Panc1 (cell line): ENCODE data around the gene FGD4. TPM values are rescaled to one million over a fixed set of nuclear protein-coding genes. Genes with fewer than 3 reads are reported as not detected.

Experiments
- ATAC-seq: fragments of 200-7000 bp; cut with Tn5 transposase; 2 replicates; pipeline ENCODE4 v1.9.1; 2020; ENCODE audit warnings: mild to moderate bottlenecking, moderate library complexity
- BruUV-seq: library from RNA; stranded (reverse); fragments of 400-500 nt; replicated peaks from 2 replicates; lab custom pipeline; 2021; lab: Mats Ljungman, UMichigan
- CTCF ChIA-PET: fragments of 300-600 bp; sonication (Branson Sonifier 250); formaldehyde crosslinking; loops from one replicate; lab custom pipeline; 2022; ENCODE audit warnings: antibody characterized with exemption; lab: Charles Lee
- POLR2A ChIA-PET: fragments of 300-600 bp; sonication (Branson Sonifier 250); formaldehyde crosslinking; loops from one replicate; lab custom pipeline; 2022; ENCODE audit warnings: antibody characterized with exemption; lab: Charles Lee
- DNase-seq: peaks from one replicate; pipeline ENCODE4 v3.0.0-alpha.2; 2010; ENCODE audit warnings: low read depth, low spot score
- H3K27ac ChIP-seq: 2 replicates; pipeline ENCODE4 v1.5.1; 2011; ENCODE audit warnings: mild to moderate bottlenecking, low read length, inconsistent platforms
- H3K27me3 ChIP-seq: fragments of 200-500 bp; sonication (Bioruptor generic); 2 replicates; pipeline ENCODE4 v1.6.0; 2014; ENCODE audit warnings: low read length, inconsistent platforms; ENCODE audit not compliant: control insufficient read depth, insufficient read depth
- H3K36me3 ChIP-seq: fragments of 200-500 bp; sonication (Bioruptor generic); 2 replicates; pipeline ENCODE4 v1.5.1; 2014; ENCODE audit warnings: inconsistent platforms, mild to moderate bottlenecking, low read length, moderate library complexity; ENCODE audit not compliant: control insufficient read depth, insufficient read depth
- H3K4me1 ChIP-seq: 2 replicates; pipeline ENCODE4 v1.5.1; 2011; ENCODE audit warnings: inconsistent platforms, mild to moderate bottlenecking, low read length, moderate library complexity; ENCODE audit not compliant: control insufficient read depth, insufficient read depth
- H3K4me3 ChIP-seq, 2 experiments: 2 replicates each; pipeline ENCODE4 v1.5.1; 2011 to 2012; ENCODE audit warnings: low read depth in 2 of 2, low read length in 2 of 2, mild to moderate bottlenecking in 2 of 2, inconsistent platforms in 1 of 2, moderate library complexity in 1 of 2
- H3K9me3 ChIP-seq: fragments of 200-500 bp; sonication (Bioruptor generic); 2 replicates; pipeline ENCODE4 v1.5.1; 2014; ENCODE audit warnings: low read depth, mild to moderate bottlenecking, inconsistent platforms, low read length, moderate library complexity; ENCODE audit not compliant: control insufficient read depth, insufficient read depth
- POLR2AphosphoS5 ChIP-seq: IDR thresholded peaks from 2 replicates; pipeline ENCODE4 v1.6.1; 2012; ENCODE audit warnings: mild to moderate bottlenecking, low read depth, low read length, moderate library complexity
- SIN3A ChIP-seq: IDR thresholded peaks from 2 replicates; pipeline ENCODE4 v1.6.1; 2012; ENCODE audit warnings: low read depth, mild to moderate bottlenecking, low read length, moderate library complexity, borderline replicate concordance; ENCODE audit not compliant: insufficient read depth
- TCF7L2 ChIP-seq: IDR thresholded peaks from 2 replicates; pipeline ENCODE4 v1.6.1; 2011; ENCODE audit warnings: mild to moderate bottlenecking, low read depth, low read length, inconsistent platforms
- in situ Hi-C: cut with HindIII; loops from 2 replicates; pipeline ENCODE4 v1.10.0; 2016; ENCODE audit warnings: low sequenced_read_pairs, low pct_unique_long_range_greater_than_20kb
- intact Hi-C: fragments of 100-400 bp; cut with micrococcal nuclease; formaldehyde crosslinking; loops from one replicate; pipeline ENCODE4 v1.10.0; 2022; ENCODE audit not compliant: unreplicated experiment
- total RNA-seq: library from RNA; stranded (reverse); gene quantifications from one replicate; pipeline ENCODE4 v1.2.1, GENCODE V29; 2021; ENCODE audit not compliant: unreplicated experiment
- TF ChIP-seq, protein P1 (sequence below), 2 experiments: IDR thresholded peaks; 2 replicates each; pipeline ENCODE4 v1.6.1; 2011 to 2012; ENCODE audit warnings: low read depth in 2 of 2, control low read depth in 1 of 2, low read length in 1 of 2, mild to moderate bottlenecking in 1 of 2, moderate library complexity in 1 of 2; ENCODE audit not compliant: insufficient read depth in 1 of 2
- TF ChIP-seq, protein P2 (sequence below): fragments of 450-650 bp; IDR thresholded peaks from 2 replicates; pipeline ENCODE4 v1.5.1; 2017; ENCODE audit warnings: mild to moderate bottlenecking

The FGD4 gene
- total RNA-seq, 1 experiment from 2014 or later: 5.0 TPM

DNA sequence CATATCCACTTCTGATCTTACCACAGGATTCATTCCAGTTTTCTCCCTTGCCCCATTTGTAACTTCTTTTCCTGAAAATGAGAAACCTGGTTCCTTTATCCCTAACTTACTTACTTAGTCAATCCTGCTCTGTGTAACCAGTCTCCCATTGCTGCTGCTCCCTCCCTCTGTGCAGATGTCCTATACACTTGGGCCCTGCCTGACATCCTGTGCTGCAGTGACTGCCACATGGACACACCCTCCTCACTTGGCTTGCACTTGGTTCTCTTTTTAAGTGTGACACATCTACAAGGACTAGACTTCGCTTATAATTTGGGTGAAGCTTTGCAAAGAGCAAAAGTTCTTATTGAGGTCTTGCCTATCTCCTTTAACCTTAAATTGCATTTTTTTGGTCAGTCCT is 51.4 kb downstream of the FGD4 start:
- intact Hi-C loops: loop anchor here (10.0 kb wide), 2 partner anchors 86 to 284 kb away; no protein-coding TSS in a partner anchor
- peaks cover 36% of the 10 kb centered on the region for H3K4me1 ChIP-seq
- no peaks in the 10 kb centered on the region; the same call in 1 of the 2 replicates for H3K27me3 ChIP-seq
- H3K27ac ChIP-seq: peak overlapping the region; percentile 41; the same call in 1 of the 2 replicates
- no peak for DNase-seq
- in situ Hi-C loops: no loop called here
- ATAC-seq: peak; percentile 63; the same call in 1 of the 2 replicates
- no peak overlapping the region for H3K4me3 ChIP-seq
- H3K9me3 ChIP-seq: no peaks in the 10 kb centered on the region
- no TSS peak for BruUV-seq
- TF ChIP-seq SIN3A (no peak), POLR2AphosphoS5 (no peak), TCF7L2 (no peak)
- TF ChIP-seq, protein P1, sequence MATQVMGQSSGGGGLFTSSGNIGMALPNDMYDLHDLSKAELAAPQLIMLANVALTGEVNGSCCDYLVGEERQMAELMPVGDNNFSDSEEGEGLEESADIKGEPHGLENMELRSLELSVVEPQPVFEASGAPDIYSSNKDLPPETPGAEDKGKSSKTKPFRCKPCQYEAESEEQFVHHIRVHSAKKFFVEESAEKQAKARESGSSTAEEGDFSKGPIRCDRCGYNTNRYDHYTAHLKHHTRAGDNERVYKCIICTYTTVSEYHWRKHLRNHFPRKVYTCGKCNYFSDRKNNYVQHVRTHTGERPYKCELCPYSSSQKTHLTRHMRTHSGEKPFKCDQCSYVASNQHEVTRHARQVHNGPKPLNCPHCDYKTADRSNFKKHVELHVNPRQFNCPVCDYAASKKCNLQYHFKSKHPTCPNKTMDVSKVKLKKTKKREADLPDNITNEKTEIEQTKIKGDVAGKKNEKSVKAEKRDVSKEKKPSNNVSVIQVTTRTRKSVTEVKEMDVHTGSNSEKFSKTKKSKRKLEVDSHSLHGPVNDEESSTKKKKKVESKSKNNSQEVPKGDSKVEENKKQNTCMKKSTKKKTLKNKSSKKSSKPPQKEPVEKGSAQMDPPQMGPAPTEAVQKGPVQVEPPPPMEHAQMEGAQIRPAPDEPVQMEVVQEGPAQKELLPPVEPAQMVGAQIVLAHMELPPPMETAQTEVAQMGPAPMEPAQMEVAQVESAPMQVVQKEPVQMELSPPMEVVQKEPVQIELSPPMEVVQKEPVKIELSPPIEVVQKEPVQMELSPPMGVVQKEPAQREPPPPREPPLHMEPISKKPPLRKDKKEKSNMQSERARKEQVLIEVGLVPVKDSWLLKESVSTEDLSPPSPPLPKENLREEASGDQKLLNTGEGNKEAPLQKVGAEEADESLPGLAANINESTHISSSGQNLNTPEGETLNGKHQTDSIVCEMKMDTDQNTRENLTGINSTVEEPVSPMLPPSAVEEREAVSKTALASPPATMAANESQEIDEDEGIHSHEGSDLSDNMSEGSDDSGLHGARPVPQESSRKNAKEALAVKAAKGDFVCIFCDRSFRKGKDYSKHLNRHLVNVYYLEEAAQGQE (IDR thresholded peaks at IDR 0.05; ENCODE audit: insufficient read depth in 1 of 2, low read depth in 2 of 2, low read length in 1 of 2): no peak
- TF ChIP-seq, protein P2, sequence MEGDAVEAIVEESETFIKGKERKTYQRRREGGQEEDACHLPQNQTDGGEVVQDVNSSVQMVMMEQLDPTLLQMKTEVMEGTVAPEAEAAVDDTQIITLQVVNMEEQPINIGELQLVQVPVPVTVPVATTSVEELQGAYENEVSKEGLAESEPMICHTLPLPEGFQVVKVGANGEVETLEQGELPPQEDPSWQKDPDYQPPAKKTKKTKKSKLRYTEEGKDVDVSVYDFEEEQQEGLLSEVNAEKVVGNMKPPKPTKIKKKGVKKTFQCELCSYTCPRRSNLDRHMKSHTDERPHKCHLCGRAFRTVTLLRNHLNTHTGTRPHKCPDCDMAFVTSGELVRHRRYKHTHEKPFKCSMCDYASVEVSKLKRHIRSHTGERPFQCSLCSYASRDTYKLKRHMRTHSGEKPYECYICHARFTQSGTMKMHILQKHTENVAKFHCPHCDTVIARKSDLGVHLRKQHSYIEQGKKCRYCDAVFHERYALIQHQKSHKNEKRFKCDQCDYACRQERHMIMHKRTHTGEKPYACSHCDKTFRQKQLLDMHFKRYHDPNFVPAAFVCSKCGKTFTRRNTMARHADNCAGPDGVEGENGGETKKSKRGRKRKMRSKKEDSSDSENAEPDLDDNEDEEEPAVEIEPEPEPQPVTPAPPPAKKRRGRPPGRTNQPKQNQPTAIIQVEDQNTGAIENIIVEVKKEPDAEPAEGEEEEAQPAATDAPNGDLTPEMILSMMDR: no peak
- ChIA-PET POLR2A (interaction anchor here (0.6 kb wide), 1 partner anchor 16 kb away, joined by 6 read pairs; no protein-coding TSS in a partner anchor), CTCF (no interaction called here)
- no peaks in the 10 kb centered on the region for H3K36me3 ChIP-seq

DNA sequence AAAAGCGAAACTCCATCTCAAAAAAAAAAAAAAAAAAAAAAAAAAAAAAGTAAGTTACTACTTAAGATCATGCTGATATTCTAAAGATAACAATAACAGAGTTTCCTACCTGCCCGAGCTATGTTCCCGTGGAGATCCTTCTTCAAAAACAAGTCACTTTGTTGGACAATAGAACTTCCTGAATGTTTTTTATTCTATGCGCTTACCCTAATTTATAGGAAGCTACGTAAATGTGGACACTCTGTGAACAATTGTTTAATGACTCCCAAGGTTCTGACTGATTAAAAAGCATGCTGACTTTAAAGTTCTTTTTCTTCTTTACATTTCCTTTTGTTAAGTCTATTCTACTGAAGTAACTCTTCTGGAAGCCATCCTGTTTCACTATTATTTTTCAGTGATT is 52.5 kb downstream of the FGD4 start:
- intact Hi-C loops: loop anchor here (10.0 kb wide), 2 partner anchors 87 to 283 kb away; no protein-coding TSS in a partner anchor
- CTCF ChIA-PET: no interaction called here
- DNase-seq (no peak), ATAC-seq (no peak)
- TF ChIP-seq, protein P1 (IDR thresholded peaks at IDR 0.05; ENCODE audit: insufficient read depth in 1 of 2, low read depth in 2 of 2, low read length in 1 of 2): no peak
- TF ChIP-seq POLR2AphosphoS5: no peak
- TF ChIP-seq TCF7L2: no peak
- TF ChIP-seq, protein P2: no peak
- no peak for TF ChIP-seq SIN3A
- no TSS peak for BruUV-seq
- H3K4me1 ChIP-seq: peaks cover 36% of the 10 kb centered on the region
- H3K27ac ChIP-seq: no peak overlapping the region
- no peaks in the 10 kb centered on the region; the same call in 1 of the 2 replicates for H3K27me3 ChIP-seq
- POLR2A ChIA-PET: no interaction called here
- in situ Hi-C loops: no loop called here
- no peak overlapping the region for H3K4me3 ChIP-seq
- H3K36me3 ChIP-seq: no peaks in the 10 kb centered on the region
- no peaks in the 10 kb centered on the region for H3K9me3 ChIP-seq
